CD4-positive, alpha-beta T cell treated with Interleukin-21 for 1 hour (primary cell): Measurements from ENCODE around the gene DHRS12.

Source experiments
- DNase-seq: peaks from one replicate; pipeline ENCODE4 v3.0.0-alpha.2; 2020

Gene DHRS12

DNA sequence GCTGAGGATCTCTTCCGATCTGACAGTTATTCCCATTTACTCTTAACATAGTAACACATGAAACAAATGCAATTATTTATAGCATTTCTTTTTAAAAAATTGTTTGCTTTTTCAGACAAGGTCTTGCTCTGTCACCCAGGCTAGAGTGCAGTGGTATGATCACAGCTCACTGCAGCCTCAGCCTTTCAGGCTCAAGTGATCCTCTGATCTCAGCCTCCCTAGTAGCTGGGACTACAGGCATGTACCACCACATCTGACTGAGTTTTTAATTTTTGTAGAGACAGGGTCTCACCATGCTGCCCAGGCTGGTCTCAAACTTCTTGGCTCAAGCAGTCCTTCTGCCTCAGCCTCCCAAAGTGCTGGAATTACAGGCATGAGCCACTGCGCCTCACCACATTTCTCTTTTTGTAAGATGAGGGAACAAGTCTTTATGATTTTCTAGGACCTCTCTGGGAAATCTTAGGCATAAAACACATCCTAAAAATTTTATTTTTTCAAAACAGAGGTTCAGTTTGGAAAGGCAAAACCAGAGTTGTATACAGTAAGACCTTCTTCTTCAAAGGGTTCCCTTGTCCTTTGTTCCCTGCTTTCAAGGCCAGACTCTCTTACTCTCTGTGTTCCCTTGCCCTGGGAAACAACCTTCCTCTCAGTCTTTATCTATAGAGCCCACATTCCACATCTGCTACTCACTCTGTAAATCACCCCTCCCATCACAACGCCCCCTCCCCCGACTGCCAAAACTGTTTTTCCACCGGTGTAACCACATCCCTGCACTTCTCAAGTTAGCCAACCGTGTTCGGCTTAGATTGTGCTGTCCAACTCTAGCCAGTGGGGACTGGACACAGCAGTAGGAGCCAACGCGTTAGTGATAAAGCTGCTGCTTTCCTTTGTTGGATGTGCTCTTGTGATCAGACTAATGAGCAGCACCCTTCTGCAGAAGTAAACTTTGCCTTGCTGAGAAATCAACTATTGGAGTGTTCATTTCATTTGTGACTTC, 56.2 kb downstream of the DHRS12 start:
- no peak for DNase-seq

DNA sequence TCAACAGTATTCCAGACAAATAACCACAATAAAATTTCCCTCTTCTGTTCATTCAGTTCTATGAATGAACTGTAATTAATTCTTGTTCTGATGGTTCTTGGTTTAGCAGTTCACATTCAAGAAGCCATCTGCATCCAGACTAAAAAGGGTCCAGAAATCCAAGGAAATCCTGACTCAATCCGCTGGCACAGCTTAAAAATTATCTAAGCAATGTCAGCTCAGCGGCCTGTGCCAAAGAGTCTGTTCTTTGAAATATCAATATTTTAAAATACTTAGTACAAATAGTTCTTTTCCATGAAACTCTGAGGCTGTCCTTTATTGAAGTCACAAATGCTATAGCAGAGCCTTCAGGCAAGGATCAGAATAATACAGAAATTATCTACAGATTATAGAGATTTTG, 57.2 kb downstream of the DHRS12 start:
- DNase-seq: no peak

DNA sequence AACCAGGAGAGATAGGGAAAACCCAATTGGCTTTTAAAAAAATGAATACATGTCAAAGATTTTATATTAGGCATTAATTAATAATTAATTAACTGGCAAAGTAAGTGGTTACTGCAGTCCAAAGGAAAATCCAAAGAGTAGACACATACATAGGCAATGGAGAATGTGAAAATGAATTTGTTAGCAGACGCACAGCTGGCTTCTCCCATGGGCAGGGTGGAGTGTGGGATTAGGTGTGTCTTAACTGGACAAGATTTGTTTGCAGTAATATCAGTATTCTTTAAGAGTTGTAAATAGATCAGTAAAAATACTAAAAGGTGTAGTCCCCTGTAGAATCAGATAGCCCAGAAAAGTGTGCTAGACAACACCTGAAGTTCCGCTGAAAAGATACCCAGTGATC, 58.7 kb downstream of the DHRS12 start:
- no peak for DNase-seq

DNA sequence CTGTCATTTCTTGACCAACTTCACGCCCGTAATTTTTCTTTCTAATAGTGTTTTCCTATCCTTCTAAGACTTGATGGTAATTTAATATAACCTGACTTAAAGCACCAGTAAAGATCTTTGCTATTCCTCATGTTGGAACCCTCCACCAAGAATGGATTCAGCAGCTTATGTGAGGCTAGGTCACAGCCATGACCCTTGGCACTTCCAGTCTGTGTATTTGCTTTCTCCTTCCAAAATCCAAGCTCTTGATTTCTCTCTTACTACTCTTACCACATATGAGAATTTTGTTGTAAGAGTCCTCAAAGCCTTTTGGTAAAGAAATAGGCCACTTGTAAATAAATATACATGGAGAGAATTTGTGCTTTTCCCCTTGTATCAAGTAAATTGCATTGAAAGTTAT, 61.4 kb downstream of the DHRS12 start:
- DNase-seq: no peak

- DNase-seq: no peak
Observed at GRCh38 chr13:51742031-51742430, 61.9 kb downstream of the DHRS12 start.

DNA sequence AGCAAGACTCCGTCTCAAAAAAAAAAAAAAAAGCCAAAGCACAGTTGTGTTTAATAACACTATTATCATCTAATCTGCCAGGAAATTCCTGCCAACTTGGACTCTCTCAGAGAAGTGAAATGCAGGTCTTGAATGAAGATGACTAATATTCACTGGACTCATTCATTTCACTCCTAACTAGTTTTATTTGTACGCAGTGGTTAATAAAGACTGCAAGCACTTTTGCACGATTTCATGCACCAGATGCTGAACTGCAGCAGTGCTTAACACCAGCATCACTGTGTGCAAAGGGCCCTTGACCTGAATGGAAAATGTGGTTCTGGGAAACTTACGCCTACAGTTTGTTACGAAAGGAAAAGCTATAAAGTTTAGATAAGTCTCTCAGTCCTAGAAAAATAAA, 63.3 kb downstream of the DHRS12 start:
- DNase-seq: no peak

DNA sequence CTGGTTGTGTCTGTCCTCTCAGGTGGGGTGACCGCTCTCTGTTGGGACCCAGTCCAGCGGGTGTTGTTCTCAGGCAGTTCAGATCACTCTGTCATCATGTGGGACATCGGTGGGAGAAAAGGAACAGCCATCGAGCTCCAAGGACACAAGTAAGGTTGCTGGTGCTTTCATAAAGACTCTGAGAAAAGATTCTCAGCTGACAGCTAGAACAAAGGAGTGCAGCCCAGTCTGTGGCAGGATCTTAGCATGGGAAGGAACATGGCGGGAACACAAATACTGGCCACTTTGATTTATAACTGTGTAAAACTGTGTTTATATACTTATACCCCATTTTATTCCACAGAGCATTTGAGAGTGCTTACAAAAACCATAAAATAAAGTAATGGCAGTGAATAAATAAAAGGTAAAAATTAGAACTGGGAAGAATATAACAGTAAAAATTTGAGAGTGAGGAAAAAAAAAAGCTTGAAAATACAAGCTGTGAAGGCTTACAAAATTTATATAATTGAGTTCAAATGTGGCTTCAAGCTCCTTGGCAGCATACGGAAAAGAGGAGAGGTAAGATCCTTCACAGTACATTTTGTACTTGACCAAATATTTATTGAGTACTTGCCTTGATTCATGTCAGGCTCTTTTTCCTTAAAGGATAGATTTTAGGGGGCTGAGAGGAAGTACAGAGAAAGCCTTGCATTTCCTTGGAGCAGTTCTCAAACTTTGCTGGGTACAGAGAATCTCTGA, 64.8 kb downstream of the DHRS12 start:
- DNase-seq: no peak

DNA sequence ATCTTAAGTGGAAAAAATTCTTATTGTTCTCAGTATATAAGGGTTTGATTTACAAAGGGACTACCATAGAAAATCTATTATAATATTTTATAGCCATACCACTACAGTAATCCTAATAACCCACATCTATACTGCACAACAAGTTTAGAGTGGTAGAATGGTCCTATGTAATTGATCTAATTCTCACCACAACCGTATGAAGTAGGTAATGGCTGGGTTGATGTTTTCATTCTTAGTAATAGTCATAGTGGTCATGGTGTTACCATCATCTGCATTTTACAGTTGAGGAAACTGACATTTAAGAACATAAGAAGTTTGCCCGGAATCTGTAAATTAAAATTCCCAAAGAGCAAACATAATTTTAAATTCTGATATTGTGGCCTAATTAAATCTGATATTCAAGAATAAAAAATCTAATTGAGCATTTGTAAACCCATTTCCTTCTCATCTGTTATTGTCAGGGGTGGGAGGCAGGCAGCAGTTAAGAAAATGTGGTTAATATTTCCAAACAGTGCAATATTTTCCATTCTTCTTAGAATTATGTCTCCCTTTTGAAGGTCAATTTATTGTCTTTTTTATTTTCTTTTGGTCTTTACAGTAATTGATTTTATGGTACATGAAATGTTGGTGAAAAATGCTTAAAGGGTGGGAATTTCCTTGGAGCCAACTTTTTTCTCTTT, 65.6 kb downstream of the DHRS12 start:
- no peak for DNase-seq

DNA sequence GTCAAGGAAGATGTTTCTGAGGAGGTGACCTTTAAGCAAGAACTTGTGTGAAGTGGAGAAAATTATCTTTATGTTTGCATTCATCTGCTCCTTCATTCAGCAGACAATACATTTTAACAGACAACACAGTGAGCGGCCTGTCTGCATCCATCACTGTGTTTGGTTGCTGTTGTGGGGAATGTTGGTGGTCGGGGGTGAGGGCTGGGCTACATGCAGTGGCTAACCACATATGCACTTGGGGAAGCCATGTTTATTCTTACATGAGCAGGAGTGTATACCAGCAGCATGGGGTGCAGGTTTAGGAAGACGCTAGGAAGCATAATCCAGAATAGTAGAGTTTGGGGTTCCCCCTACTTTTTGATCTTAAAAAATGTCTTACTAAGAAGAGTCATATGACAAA, 66.4 kb downstream of the DHRS12 start:
- peak; percentile 1 for DNase-seq

GRCh38 chr13:51734786-51735185, 69.2 kb downstream of the DHRS12 start:
- DNase-seq: no peak

DNA sequence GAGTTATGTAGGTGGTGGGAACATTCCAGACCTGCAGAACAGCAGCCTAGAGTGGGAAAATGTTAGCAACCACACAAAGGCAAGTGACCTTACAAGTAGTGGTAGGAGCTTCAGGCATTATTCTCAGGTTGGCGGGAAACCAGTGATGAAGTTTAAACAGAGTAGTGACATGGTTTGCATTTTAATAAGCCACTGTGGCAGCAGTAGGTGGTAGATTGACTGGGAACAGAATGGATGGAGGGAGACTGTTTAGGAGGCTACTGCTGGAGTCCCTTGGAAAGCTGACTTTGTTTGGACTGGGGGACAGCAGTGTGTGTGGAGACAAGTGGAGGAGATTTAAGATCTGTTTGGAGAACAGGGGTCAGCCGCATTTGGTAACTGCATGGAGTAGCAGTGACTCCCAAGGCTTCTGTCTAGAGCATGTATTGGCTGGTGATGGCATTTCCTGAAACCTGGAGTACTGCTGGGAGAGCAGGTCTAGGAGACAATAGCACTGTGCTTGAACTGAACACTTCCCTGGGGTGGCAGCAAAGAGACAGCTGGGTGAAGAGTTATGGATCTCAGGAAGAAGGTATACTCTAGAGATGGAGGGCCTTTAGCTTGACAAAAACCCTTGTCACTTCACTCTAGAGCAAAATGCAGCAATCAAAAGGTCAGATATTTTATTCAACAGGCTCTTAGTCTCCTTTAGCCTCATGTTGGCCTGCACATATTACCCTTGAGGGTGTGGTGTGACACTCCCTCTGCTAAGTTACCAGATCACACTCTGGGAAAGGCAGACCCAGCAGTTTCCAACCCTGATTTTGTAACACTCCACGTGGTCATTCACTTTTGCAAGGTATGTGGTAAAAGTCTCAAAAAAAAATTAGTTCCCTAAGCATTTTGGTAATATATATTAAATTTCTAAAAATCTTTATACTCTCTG, 70.3 kb downstream of the DHRS12 start:
- no peak for DNase-seq

DNA sequence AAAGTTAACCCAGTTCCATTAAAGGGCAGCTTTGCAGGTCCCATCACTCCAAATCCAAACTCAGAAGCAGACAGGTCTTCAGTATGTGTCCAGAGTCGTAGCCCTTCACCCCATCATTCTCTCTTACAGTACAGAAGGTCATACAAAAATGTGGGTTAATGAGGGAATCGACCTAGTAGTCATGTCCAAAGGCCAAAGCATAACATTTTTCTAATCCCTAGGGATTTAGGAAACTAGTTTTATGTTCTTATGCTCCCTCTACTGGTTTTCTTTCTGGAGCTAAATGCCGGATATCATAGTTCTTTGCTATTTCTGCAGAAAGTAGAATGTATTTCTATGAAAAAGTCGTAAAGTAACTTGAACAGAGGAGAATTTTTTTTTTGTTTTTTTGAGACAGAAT, 72.2 kb downstream of the DHRS12 start:
- no peak for DNase-seq

GRCh38 chr13:51730927-51731326, 73.0 kb downstream of the DHRS12 start:
- DNase-seq: no peak

- DNase-seq: no peak
Observed at GRCh38 chr13:51729866-51730553, 74.0 kb downstream of the DHRS12 start.

DNA sequence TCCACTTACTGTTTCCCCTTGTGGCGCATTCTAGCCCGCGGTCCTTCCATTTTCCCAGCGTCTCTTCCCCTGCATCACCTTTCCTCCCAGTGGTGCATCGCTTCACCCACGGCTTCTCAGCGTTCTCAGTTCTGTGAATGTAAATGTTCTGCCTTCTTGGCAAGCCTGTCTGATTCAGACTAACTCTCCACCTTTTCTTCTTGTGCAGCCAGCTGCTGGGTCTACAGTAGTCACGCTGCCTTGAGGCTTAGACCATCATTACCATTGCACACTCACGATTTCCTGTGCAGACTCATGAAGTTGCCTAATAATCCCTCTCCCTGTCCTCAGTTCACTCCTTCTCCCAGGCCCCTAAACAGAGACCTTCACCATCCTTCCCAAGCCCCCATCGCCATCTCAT, 75.0 kb downstream of the DHRS12 start:
- DNase-seq: no peak

- DNase-seq: no peak
Observed at GRCh38 chr13:51728275-51728673, 75.7 kb downstream of the DHRS12 start.

DNA sequence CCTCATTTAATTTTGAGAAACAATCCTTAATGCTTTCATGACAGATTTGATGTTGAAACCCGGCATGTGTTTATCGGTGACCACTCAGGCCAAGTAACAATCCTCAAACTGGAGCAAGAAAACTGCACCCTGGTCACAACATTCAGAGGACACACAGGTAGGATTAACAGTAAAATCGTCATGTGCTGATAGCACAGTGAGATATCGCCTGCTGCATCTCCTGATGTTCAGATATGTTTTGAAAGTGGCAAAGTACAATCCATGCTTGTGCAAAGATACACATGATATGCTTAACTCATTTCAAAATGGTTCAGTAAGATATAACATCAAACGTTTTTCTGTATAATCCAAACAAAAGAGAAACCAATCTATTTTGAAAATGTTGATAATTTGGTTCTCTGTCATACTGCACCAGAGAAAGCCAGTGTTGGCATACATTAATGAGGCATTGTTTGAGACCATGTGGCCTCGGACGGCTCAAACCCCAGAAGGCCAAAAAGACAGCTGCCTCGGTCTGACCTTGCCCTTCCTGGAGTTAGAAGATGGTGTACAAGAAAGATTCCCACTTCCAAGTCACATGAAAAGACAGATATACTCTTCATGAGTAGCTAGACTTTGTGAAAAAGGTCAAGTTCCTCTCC, 76.2 kb downstream of the DHRS12 start:
- no peak for DNase-seq

- DNase-seq: no peak
Observed at GRCh38 chr13:51726446-51727193, 77.3 kb downstream of the DHRS12 start.

- DNase-seq: no peak
Observed at GRCh38 chr13:51724721-51725120, 79.2 kb downstream of the DHRS12 start.

- no peak for DNase-seq
Observed at GRCh38 chr13:51723529-51723928, 80.4 kb downstream of the DHRS12 start.
